ENCODE results near the gene USP35. TPM values are rescaled to one million over a fixed set of nuclear protein-coding genes. Genes with fewer than 3 reads are reported as not detected.

USP35 gene
- total RNA-seq, 2 donors from 2014 or later = 8.6 to 11.2 TPM

GRCh38 chr11:78168539-78169477 is 19.9 kb upstream of the USP35 start:
- TF ChIP-seq CTCF (conservative IDR thresholded peaks at IDR 0.05) = no peak
- H3K9me3 ChIP-seq (ENCODE audit: control insufficient read depth, low read length) = no peaks in the 10 kb centered on the region
- Mint-ChIP-seq H3K27ac (peak overlapping the region; percentile 48), H3K9me3 (no peaks in the 10 kb centered on the region), H3K4me1 (peaks cover 16% of the 10 kb centered on the region), H3K36me3 (ENCODE audit: low read depth) (peaks cover 3% of the 10 kb centered on the region), H3K27me3 (ENCODE audit: insufficient read depth) (no peaks in the 10 kb centered on the region), H3K4me3 (no peak overlapping the region)
- no peak overlapping the region for H3K4me3 ChIP-seq (ENCODE audit: low read length)
- no peak overlapping the region for H3K27ac ChIP-seq (ENCODE audit: low read depth, low read length)
- DNase-seq = no peak
- H3K27me3 ChIP-seq (ENCODE audit: control insufficient read depth, insufficient read depth, low read length, poor library complexity, severe bottlenecking) = no peaks in the 10 kb centered on the region
- WGBS, 2 experiments (ENCODE audit: insufficient coverage in 1 of 2, insufficient read length in 1 of 2) = 89 to 91% methylated on average over 12 to 17 of the region's 17 CpGs
- peaks cover 2% of the 10 kb centered on the region for H3K36me3 ChIP-seq (ENCODE audit: control insufficient read depth, insufficient read depth, low read length)
- H3K4me1 ChIP-seq (ENCODE audit: control insufficient read depth, insufficient read depth, low read length) = peaks cover 6% of the 10 kb centered on the region
- H3K9ac ChIP-seq (ENCODE audit: extremely low read depth, low read length, poor library complexity, severe bottlenecking) = no peak overlapping the region

GRCh38 chr11:78170413-78170812 is 18.3 kb upstream of the USP35 start:
- peaks cover 6% of the 10 kb centered on the region for H3K4me1 ChIP-seq (ENCODE audit: control insufficient read depth, insufficient read depth, low read length)
- H3K9me3 Mint-ChIP-seq = no peaks in the 10 kb centered on the region
- no peak for TF ChIP-seq CTCF (conservative IDR thresholded peaks at IDR 0.05)
- H3K9ac ChIP-seq (ENCODE audit: extremely low read depth, low read length, poor library complexity, severe bottlenecking) = no peak overlapping the region
- H3K4me1 Mint-ChIP-seq = peaks cover 16% of the 10 kb centered on the region
- H3K4me3 Mint-ChIP-seq = no peak overlapping the region
- H3K27ac ChIP-seq (ENCODE audit: low read depth, low read length) = no peak overlapping the region
- DNase-seq = no peak
- 94 to 95% methylated on average over 10 to 11 of the region's 11 CpGs for WGBS, 2 experiments (ENCODE audit: insufficient coverage in 1 of 2, insufficient read length in 1 of 2)
- H3K36me3 ChIP-seq (ENCODE audit: control insufficient read depth, insufficient read depth, low read length) = peaks cover 5% of the 10 kb centered on the region
- H3K36me3 Mint-ChIP-seq (ENCODE audit: low read depth) = peaks cover 9% of the 10 kb centered on the region
- no peaks in the 10 kb centered on the region for H3K27me3 ChIP-seq (ENCODE audit: control insufficient read depth, insufficient read depth, low read length, poor library complexity, severe bottlenecking)
- H3K27ac Mint-ChIP-seq = no peak overlapping the region
- H3K4me3 ChIP-seq (ENCODE audit: low read length) = no peak overlapping the region
- H3K27me3 Mint-ChIP-seq (ENCODE audit: insufficient read depth) = no peaks in the 10 kb centered on the region
- no peaks in the 10 kb centered on the region for H3K9me3 ChIP-seq (ENCODE audit: control insufficient read depth, low read length)

- TF ChIP-seq CTCF (conservative IDR thresholded peaks at IDR 0.05) = no peak
- Histone ChIP-seq H3K4me1 (ENCODE audit: control insufficient read depth, insufficient read depth, low read length) (peaks cover 3% of the 10 kb centered on the region), H3K9me3 (ENCODE audit: control insufficient read depth, low read length) (no peaks in the 10 kb centered on the region), H3K4me3 (ENCODE audit: low read length) (no peak overlapping the region), H3K9ac (ENCODE audit: extremely low read depth, low read length, poor library complexity, severe bottlenecking) (no peak overlapping the region), H3K27me3 (ENCODE audit: control insufficient read depth, insufficient read depth, low read length, poor library complexity, severe bottlenecking) (no peaks in the 10 kb centered on the region), H3K36me3 (ENCODE audit: control insufficient read depth, insufficient read depth, low read length) (peaks cover 5% of the 10 kb centered on the region), H3K27ac (ENCODE audit: low read depth, low read length) (no peak overlapping the region)
- no peak overlapping the region for H3K27ac Mint-ChIP-seq
- DNase-seq = no peak
- peaks cover 16% of the 10 kb centered on the region for H3K4me1 Mint-ChIP-seq
- 90% methylated on average over 6 of the region's 7 CpGs for WGBS, 2 experiments (ENCODE audit: insufficient coverage in 1 of 2, insufficient read length in 1 of 2)
- H3K27me3 Mint-ChIP-seq (ENCODE audit: insufficient read depth) = no peaks in the 10 kb centered on the region
- no peaks in the 10 kb centered on the region for H3K9me3 Mint-ChIP-seq
- H3K4me3 Mint-ChIP-seq = no peak overlapping the region
- peaks cover 10% of the 10 kb centered on the region for H3K36me3 Mint-ChIP-seq (ENCODE audit: low read depth)
Observed at GRCh38 chr11:78170874-78171549, 17.7 kb upstream of the USP35 start.
